HepG2 (cell line): ENCODE measurements around the gene PRR14. TPM values are rescaled to one million over a fixed set of nuclear protein-coding genes. Genes with fewer than 3 reads are reported as not detected.
A peak's percentile ranks its signal among the peaks of the same experiment; 100 is the strongest.

ENCODE experiments used
- CEBPG ChIP-seq: IDR thresholded peaks from 2 replicates; pipeline ENCODE4 v1.6.1; 2016
- CENPT ChIP-seq: sonication (generic); formaldehyde crosslinking; IDR thresholded peaks from 2 replicates; pipeline ENCODE4 v1.8.0; 2022; ENCODE audit warnings: low read depth, mild to moderate bottlenecking, moderate library complexity, missing genetic modification reagents
- HBP1 ChIP-seq: IDR thresholded peaks from 2 replicates; pipeline ENCODE4 v1.6.1; 2016; ENCODE audit warnings: low read depth, control low read depth
- HDAC1 ChIP-seq: sonication (generic); formaldehyde crosslinking; IDR thresholded peaks from 2 replicates; pipeline ENCODE4 v1.5.1; 2020; ENCODE audit warnings: mild to moderate bottlenecking, missing genetic modification reagents
- HOXA3 ChIP-seq: sonication (generic); formaldehyde crosslinking; IDR thresholded peaks from 2 replicates; pipeline ENCODE4 v1.5.0; 2020; ENCODE audit warnings: missing genetic modification reagents
- HOXA7 ChIP-seq: sonication (generic); formaldehyde crosslinking; IDR thresholded peaks from 2 replicates; pipeline ENCODE4 v1.8.1; 2022; ENCODE audit warnings: mild to moderate bottlenecking, missing genetic modification reagents, moderate library complexity
- ISX ChIP-seq: sonication (generic); formaldehyde crosslinking; conservative IDR thresholded peaks from 2 replicates; pipeline ENCODE4 v1.5.0; 2020; ENCODE audit warnings: missing genetic modification reagents
- KAT7 ChIP-seq: IDR thresholded peaks from 2 replicates; pipeline ENCODE4 v1.6.1; 2018; ENCODE audit warnings: borderline replicate concordance, missing compliant biosample characterization
- MTERF4 ChIP-seq: sonication (generic); formaldehyde crosslinking; IDR thresholded peaks from 2 replicates; pipeline ENCODE4 v1.8.0; 2023; ENCODE audit warnings: mild to moderate bottlenecking, missing genetic modification reagents
- NKX3-1 ChIP-seq: sonication (generic); formaldehyde crosslinking; IDR thresholded peaks from 2 replicates; pipeline ENCODE4 v1.5.0; 2020; ENCODE audit warnings: missing genetic modification reagents
- PRDM15 ChIP-seq: sonication (generic); formaldehyde crosslinking; IDR thresholded peaks from 2 replicates; pipeline ENCODE4 v1.4.0; 2020; ENCODE audit warnings: missing genetic modification reagents
- RFX5 ChIP-seq: IDR thresholded peaks from 2 replicates; pipeline ENCODE4 v1.6.1; 2011; ENCODE audit warnings: low read depth, low read length, improper control_type of control experiment
- RORA ChIP-seq: sonication (generic); formaldehyde crosslinking; IDR thresholded peaks from 2 replicates; pipeline ENCODE4 v1.5.0; 2020; ENCODE audit warnings: mild to moderate bottlenecking, missing genetic modification reagents, moderate library complexity
- TCF7 ChIP-seq: sonication (generic); IDR thresholded peaks from 2 replicates; pipeline ENCODE4 v1.6.1; 2016; ENCODE audit warnings: antibody characterized with exemption, low read depth
- TGIF2 ChIP-seq: IDR thresholded peaks from 2 replicates; pipeline ENCODE4 v1.6.1; 2016; ENCODE audit warnings: control low read depth, missing compliant biosample characterization
- ZNF431 ChIP-seq: sonication (generic); formaldehyde crosslinking; IDR thresholded peaks from 2 replicates; pipeline ENCODE4 v1.9.0; 2022; ENCODE audit warnings: missing genetic modification reagents, low read depth, mild to moderate bottlenecking, borderline replicate concordance
- ZNF530 ChIP-seq: sonication (generic); formaldehyde crosslinking; IDR thresholded peaks from 2 replicates; pipeline ENCODE4 v1.5.0; 2020; ENCODE audit warnings: low read depth, mild to moderate bottlenecking, missing genetic modification reagents
- ZNF740 ChIP-seq: sonication (generic); formaldehyde crosslinking; IDR thresholded peaks from 2 replicates; pipeline ENCODE4 v1.4.0; 2020; ENCODE audit warnings: missing genetic modification reagents
- ZNF761 ChIP-seq: sonication (generic); formaldehyde crosslinking; conservative IDR thresholded peaks from 2 replicates; pipeline ENCODE4 v1.4.0; 2020; ENCODE audit warnings: mild to moderate bottlenecking, missing genetic modification reagents
- ZSCAN22 ChIP-seq: sonication (generic); formaldehyde crosslinking; IDR thresholded peaks from 2 replicates; pipeline ENCODE4 v1.4.0; 2020; ENCODE audit warnings: mild to moderate bottlenecking, missing genetic modification reagents
- polyA plus RNA-seq, 8 experiments: library from polyadenylated mRNA; depleted of rRNA in 3 of 8; stranded (reverse) in 7 of 8; unstranded in 1 of 8; fragments of >200 nt; fragmentation: Illumina TruSeq in 4 of 8; extraction: Trizol in 4 of 8; gene quantifications; 2 replicates each; pipeline versions ENCODE4 v1.2.1 to v1.2.3, GENCODE V29; 2011 to 2016; ENCODE audit warnings: low read depth in 4 of 8, missing spikeins in 1 of 8, mixed read lengths in 1 of 8; ENCODE audit not compliant: insufficient read depth in 1 of 8
- total RNA-seq, 5 experiments: library from RNA; depleted of rRNA; stranded (reverse); fragments of >200 nt; fragmentation: Illumina TruSeq; extraction: Trizol; gene quantifications; 2 replicates each; pipeline ENCODE4 v1.2.3, GENCODE V29; 2016; ENCODE audit warnings: low read depth in 1 of 5
- TF ChIP-seq, protein P1 (sequence below): fragments of 450-650 bp; IDR thresholded peaks from 2 replicates; pipeline ENCODE4 v1.6.1; 2016

The PRR14 gene
- total and polyA plus RNA-seq, 2 of the 13 experiments (the other 11 are each of a cell fraction or from before 2014, with no cell fraction given): 8.4 to 11.0 TPM

DNA sequence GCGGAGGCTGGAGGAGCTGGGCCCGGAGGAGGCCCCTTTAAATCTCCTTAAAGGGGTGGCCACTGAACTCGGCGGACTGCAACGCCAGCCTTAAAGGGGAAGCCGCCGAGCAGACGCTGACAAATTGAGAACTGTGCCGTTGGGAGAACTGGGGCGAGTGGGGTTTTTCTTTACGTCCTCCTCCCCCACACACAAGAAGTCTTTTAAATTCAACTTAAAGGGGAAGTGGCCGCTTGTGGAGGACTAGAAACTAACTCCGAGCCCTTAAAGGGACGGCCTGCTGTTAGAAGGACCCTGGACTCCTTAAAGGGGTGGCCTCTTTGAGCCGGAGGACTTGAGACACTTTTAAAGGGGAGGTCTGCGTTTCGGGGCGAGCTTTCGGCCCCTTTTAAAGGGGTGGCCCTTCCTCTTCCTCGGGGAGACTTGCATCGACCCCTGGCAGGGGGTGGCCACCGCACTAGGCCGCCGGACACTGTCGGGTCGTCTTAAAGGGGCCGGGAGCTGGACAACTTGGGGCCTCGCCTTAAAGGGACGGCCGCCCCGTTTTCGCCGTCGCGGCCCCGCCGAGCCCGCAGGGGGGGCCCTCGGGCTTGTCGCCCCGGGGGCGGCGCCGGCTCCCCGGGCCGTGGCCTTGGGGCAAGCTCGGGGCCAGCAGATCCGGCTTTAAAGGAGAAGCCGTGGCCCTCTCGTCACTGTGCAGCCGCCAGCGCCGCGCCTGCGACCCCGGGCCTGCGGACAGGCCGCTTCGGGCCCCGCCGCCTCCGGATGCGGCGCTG is 8.2 kb downstream of the PRR14 start (continued):
- TF ChIP-seq, protein P1, sequence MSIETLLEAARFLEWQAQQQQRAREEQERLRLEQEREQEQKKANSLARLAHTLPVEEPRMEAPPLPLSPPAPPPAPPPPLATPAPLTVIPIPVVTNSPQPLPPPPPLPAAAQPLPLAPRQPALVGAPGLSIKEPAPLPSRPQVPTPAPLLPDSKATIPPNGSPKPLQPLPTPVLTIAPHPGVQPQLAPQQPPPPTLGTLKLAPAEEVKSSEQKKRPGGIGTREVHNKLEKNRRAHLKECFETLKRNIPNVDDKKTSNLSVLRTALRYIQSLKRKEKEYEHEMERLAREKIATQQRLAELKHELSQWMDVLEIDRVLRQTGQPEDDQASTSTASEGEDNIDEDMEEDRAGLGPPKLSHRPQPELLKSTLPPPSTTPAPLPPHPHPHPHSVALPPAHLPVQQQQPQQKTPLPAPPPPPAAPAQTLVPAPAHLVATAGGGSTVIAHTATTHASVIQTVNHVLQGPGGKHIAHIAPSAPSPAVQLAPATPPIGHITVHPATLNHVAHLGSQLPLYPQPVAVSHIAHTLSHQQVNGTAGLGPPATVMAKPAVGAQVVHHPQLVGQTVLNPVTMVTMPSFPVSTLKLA: no peak
- TF ChIP-seq HBP1 (CRISPR knock-in tag) (no peak), ZNF761 (CRISPR knock-in tag) (no peak), CENPT (CRISPR knock-in tag) (no peak), HDAC1 (CRISPR knock-in tag) (peak; percentile 50), ZNF530 (no peak), NKX3-1 (CRISPR knock-in tag) (peak; percentile 88; the same call in 1 of the 2 replicates), TGIF2 (no peak), ZNF431 (CRISPR knock-in tag) (no peak), HOXA7 (CRISPR knock-in tag) (no peak), ZSCAN22 (no peak), RORA (CRISPR knock-in tag) (no peak), MTERF4 (CRISPR knock-in tag) (no peak), ZNF740 (CRISPR knock-in tag) (peak; percentile 53; the same call in 1 of the 2 replicates), PRDM15 (CRISPR knock-in tag) (no peak), ISX (CRISPR knock-in tag) (no peak), KAT7 (CRISPR knock-in tag) (no peak; the same call in 1 of the 2 replicates), HOXA3 (CRISPR knock-in tag) (peak; percentile 17; the same call in 1 of the 2 replicates), RFX5 (no peak), TCF7 (no peak; the same call in 1 of the 2 replicates), CEBPG (CRISPR knock-in tag) (no peak)
